ENCODE data around the gene RBBP6. TPM values are rescaled to one million over a fixed set of nuclear protein-coding genes. Genes with fewer than 3 reads are reported as not detected.

RBBP6 gene
- total RNA-seq, 1 experiment from 2014 or later: 54.8 TPM

DNA sequence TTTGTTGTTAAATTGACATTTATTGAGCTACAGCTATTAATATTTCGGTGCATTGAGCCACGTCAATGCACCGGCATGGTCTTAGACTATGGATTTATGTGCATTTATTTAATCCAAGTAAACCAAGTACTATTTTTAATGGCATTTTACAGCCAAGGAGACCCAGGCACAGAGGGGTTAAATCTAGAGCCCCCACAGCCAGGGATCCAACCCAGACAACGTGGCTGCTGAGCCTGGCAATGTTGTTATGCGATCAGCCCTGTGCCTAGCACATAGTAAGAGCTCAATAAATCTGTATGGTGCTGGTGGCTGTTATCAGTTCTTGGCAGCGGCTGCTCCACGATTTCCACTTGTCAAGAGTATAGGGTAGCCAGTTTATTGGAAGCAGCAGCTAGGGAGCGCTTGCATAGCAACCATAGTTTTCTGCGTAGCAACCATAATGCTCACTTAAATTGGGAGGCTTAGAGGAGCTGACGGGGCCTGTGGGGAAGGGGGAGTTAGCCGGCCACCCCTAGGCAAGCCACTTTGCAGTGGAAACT is 541 bp upstream of the RBBP6 start:
- H3K9ac ChIP-seq (ENCODE audit: extremely low read depth, insufficient read length, low read length): no peak overlapping the region
- H3K56ac ChIP-seq (ENCODE audit: insufficient read length, low read depth, low read length): no peak overlapping the region
- no peak overlapping the region for H2BK12ac ChIP-seq (ENCODE audit: insufficient read length, low read depth, low read length)
- H4K91ac ChIP-seq (ENCODE audit: insufficient read length, low read depth, low read length): no peak overlapping the region
- no CpG with 5 or more reads among the region's 11 CpGs for WGBS (ENCODE audit: extremely low coverage, insufficient read length, low lambda C conversion rate)
- H3K14ac ChIP-seq (ENCODE audit: insufficient read depth, low read length): no peak overlapping the region
- H2BK15ac ChIP-seq (ENCODE audit: low read depth, low read length): no peak overlapping the region
- H4K5ac ChIP-seq (ENCODE audit: insufficient read length, low read depth, low read length): no peak overlapping the region
- no peak overlapping the region for H2AK5ac ChIP-seq (ENCODE audit: insufficient read length, low read length)
- Mint-ChIP-seq H3K27ac (peak overlapping the region; percentile 47 to 95 (median 77); a peak in 4 of 7 replicates), H3K4me1 (peaks cover 18 to 21% of the 10 kb centered on the region in 2 experiments), H3K9me3 (peaks cover 2% of the 10 kb centered on the region in 2 experiments; a peak in 2 of 5 replicates), H3K4me3 (peak overlapping the region; percentile 98 to 99), H3K36me3 (ENCODE audit: insufficient read depth in 1 of 3, low read depth in 3 of 3) (peaks cover 11 to 20% (median 15%) of the 10 kb centered on the region in 3 experiments; a peak in 6 of 7 replicates), H3K27me3 (ENCODE audit: low read depth) (no peaks in the 10 kb centered on the region)
- no peaks in the 10 kb centered on the region for H3K27me3 ChIP-seq (ENCODE audit: insufficient read depth, low read length)
- no peaks in the 10 kb centered on the region for H4K20me1 ChIP-seq (ENCODE audit: control insufficient read depth, insufficient read depth, insufficient read length)
- H3K4me2 ChIP-seq (ENCODE audit: insufficient read depth, insufficient read length, low read length): peak overlapping the region; percentile 80
- H3K79me1 ChIP-seq (ENCODE audit: insufficient read depth, low read depth, low read length, poor library complexity, severe bottlenecking): no peaks in the 10 kb centered on the region
- H2BK5ac ChIP-seq (ENCODE audit: insufficient read length, low read length): no peak overlapping the region
- H3K9me3 ChIP-seq (ENCODE audit: control insufficient read depth, low read depth, low read length): no peaks in the 10 kb centered on the region
- H3K23me2 ChIP-seq (ENCODE audit: insufficient read length, low read depth, low read length, poor library complexity, severe bottlenecking): peaks cover 8% of the 10 kb centered on the region
- no peak overlapping the region for H2BK20ac ChIP-seq (ENCODE audit: low read depth, low read length, poor library complexity, severe bottlenecking)
- H3K23ac ChIP-seq (ENCODE audit: insufficient read length, low read depth, low read length): no peak overlapping the region
- H2AFZ ChIP-seq (ENCODE audit: low read length): peak overlapping the region; percentile 53
- peak overlapping the region; percentile 58 for H3K18ac ChIP-seq (ENCODE audit: insufficient read length, low read depth, low read length)
- H4K8ac ChIP-seq (replicated peaks; ENCODE audit: insufficient read length, low read depth, low read length): no peak overlapping the region
- DNase-seq: no peak
- H3T11ph ChIP-seq (ENCODE audit: low read length): no peak overlapping the region
- no peak overlapping the region for H3K27ac ChIP-seq (ENCODE audit: insufficient read length, low read depth, low read length)
- H3K79me2 ChIP-seq (ENCODE audit: insufficient read depth, low read length): peaks cover 38% of the 10 kb centered on the region; the same call in 1 of the 2 replicates
- H3K4ac ChIP-seq (ENCODE audit: low read depth, low read length): no peak overlapping the region
- H2BK120ac ChIP-seq (ENCODE audit: low read depth, low read length, poor library complexity, severe bottlenecking): no peak overlapping the region
- no peaks in the 10 kb centered on the region for H3K4me1 ChIP-seq (ENCODE audit: insufficient read depth, low read length)
- TF ChIP-seq, protein P1, sequence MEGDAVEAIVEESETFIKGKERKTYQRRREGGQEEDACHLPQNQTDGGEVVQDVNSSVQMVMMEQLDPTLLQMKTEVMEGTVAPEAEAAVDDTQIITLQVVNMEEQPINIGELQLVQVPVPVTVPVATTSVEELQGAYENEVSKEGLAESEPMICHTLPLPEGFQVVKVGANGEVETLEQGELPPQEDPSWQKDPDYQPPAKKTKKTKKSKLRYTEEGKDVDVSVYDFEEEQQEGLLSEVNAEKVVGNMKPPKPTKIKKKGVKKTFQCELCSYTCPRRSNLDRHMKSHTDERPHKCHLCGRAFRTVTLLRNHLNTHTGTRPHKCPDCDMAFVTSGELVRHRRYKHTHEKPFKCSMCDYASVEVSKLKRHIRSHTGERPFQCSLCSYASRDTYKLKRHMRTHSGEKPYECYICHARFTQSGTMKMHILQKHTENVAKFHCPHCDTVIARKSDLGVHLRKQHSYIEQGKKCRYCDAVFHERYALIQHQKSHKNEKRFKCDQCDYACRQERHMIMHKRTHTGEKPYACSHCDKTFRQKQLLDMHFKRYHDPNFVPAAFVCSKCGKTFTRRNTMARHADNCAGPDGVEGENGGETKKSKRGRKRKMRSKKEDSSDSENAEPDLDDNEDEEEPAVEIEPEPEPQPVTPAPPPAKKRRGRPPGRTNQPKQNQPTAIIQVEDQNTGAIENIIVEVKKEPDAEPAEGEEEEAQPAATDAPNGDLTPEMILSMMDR (conservative IDR thresholded peaks at IDR 0.05): no peak

Measured in H9 (cell line).